ENCODE measurements around the gene S100A5.

GRCh38 chr1:153577624-153578051 is 36.9 kb upstream of the S100A5 start:
- TF ChIP-seq CTCF (IDR thresholded peaks at IDR 0.05) = no peak
- TF ChIP-seq POLR2A (IDR thresholded peaks at IDR 0.05; ENCODE audit: low read depth) = no peak
